Left colon (tissue), 2 donors: ENCODE data around the gene F11. TPM values are rescaled to one million over a fixed set of nuclear protein-coding genes. Genes with fewer than 3 reads are reported as not detected.

Source experiments
- total RNA-seq, 2 donors: library from RNA; stranded (reverse); fragmentation: NEBNext Ultra II Directional; extraction: Animal tissue kit (Norgen Biotek cat#: 25700); gene quantifications; one replicate each; pipeline ENCODE4 v1.2.1, GENCODE V29; 2021
- donor health status: DM: no; HTN: no; CAD: no.
- donor health status: DM: yes; HTN: yes; CAD: no.

Gene F11
- total RNA-seq, 2 donors from 2014 or later, result 0.45 TPM; not detected in 1

Other genes with a start within 250 kb of the F11 start
- 10 to 100 TPM; 29.0 to 30.4 TPM for gene TLR3, start 197.0 kb upstream of the F11 start, total RNA-seq
- 10 to 100 TPM; 15.2 to 18.4 TPM for gene FAM149A, start 161.5 kb upstream of the F11 start, total RNA-seq
- gene CYP4V2, start 74.6 kb upstream of the F11 start, total RNA-seq, result 10 to 100 TPM; 40.9 to 49.5 TPM
- gene KLKB1, start 38.7 kb upstream of the F11 start, total RNA-seq, result 1 to 10 TPM; 1.2 TPM